Measurements from ENCODE around the gene DCUN1D3.

DNA sequence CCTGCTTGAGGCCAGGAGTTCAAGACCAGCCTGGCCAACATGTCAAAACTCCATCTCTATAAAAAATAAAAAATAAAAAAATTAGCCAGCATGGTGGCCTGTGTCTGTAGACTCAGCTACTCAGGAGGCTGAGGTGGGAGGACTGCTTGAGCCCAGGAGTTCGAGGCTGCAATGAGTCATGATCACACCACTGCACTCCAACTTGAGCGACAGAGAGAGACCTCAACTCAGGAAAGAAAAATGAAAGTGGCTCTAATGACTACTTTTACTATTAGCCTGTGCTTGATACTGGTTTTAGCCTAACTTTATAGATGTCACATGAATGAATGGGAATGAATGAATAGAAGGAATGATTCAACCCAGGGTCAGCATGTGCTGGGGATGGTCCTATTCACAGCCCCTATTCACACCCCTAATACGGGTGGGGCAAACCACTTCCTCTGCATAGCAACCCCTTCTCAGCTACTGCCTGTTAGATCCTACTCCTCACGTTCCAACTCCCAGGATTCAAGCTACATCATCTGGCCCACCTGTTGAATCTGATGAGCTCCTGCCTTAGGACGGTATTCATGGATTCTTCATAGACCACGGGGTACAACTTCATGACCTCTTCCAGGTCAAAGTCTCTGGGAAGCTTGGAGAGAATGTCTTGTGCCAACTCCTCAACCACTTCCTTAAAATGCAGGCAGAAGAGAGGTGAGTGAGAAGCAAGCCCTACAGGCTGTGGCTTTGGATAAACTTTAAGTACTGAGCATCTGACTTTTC lies 40.9 kb upstream of the DCUN1D3 start:
- TF ChIP-seq GATA2 (IDR thresholded peaks at IDR 0.05; ENCODE audit: low read depth, low read length), result no peak
- TF ChIP-seq GATA3 (IDR thresholded peaks at IDR 0.05; ENCODE audit: low read depth, low read length), result no peak

Data from SH-SY5Y (cell line).